Liver (tissue), 3 donors: ENCODE data around the gene CBR3.

Experiments
- ATF3 ChIP-seq: IDR thresholded peaks from 2 replicates; pipeline ENCODE4 v1.6.1; 2016; ENCODE audit warnings: antibody characterized with exemption
- CTCF ChIP-seq: fragments of 150-350 bp; IDR thresholded peaks from 2 replicates; pipeline ENCODE4 v1.5.1; 2017; ENCODE audit warnings: improper control_type of control experiment, low read depth, low read length; ENCODE audit not compliant: missing input control
- FOXA1 ChIP-seq: IDR thresholded peaks from 2 replicates; pipeline ENCODE4 v1.6.1; 2016; ENCODE audit warnings: antibody characterized with exemption
- FOXA2 ChIP-seq: IDR thresholded peaks from 2 replicates; pipeline ENCODE4 v1.6.1; 2016; ENCODE audit warnings: antibody characterized with exemption
- HNF4A ChIP-seq, 2 donors: conservative IDR thresholded peaks; 2 replicates each; pipeline ENCODE4 v1.6.1; 2016; ENCODE audit warnings: antibody characterized with exemption in 2 of 2, mild to moderate bottlenecking in 2 of 2
- HNF4G ChIP-seq: IDR thresholded peaks from 2 replicates; pipeline ENCODE4 v1.6.1; 2016; ENCODE audit warnings: antibody characterized with exemption
- JUND ChIP-seq, 2 donors: IDR thresholded peaks; 2 replicates each; pipeline ENCODE4 v1.6.1; 2016; ENCODE audit warnings: antibody characterized with exemption in 2 of 2
- MAX ChIP-seq: IDR thresholded peaks from 2 replicates; pipeline ENCODE4 v1.6.1; 2016; ENCODE audit warnings: antibody characterized with exemption
- RAD21 ChIP-seq, 2 donors: IDR thresholded peaks; 2 replicates each; pipeline ENCODE4 v1.6.1; 2016; ENCODE audit warnings: antibody characterized with exemption in 2 of 2, mild to moderate bottlenecking in 2 of 2
- REST ChIP-seq: IDR thresholded peaks from 2 replicates; pipeline ENCODE4 v1.6.1; 2016; ENCODE audit warnings: antibody characterized with exemption, mild to moderate bottlenecking
- SP1 ChIP-seq: IDR thresholded peaks from 2 replicates; pipeline ENCODE4 v1.6.1; 2018; ENCODE audit warnings: antibody characterized with exemption, mild to moderate bottlenecking
- TAF1 ChIP-seq: conservative IDR thresholded peaks from 2 replicates; pipeline ENCODE4 v1.6.1; 2016; ENCODE audit warnings: antibody characterized with exemption, mild to moderate bottlenecking
- YY1 ChIP-seq: IDR thresholded peaks from 2 replicates; pipeline ENCODE4 v1.6.1; 2016; ENCODE audit warnings: antibody characterized with exemption, mild to moderate bottlenecking
- ZBTB33 ChIP-seq: IDR thresholded peaks from 2 replicates; pipeline ENCODE4 v1.6.1; 2016; ENCODE audit warnings: antibody characterized with exemption
- donor health status: healthy.
- donor health status: healthy.

- TF ChIP-seq CTCF (no peak), FOXA1 (no peak), MAX (no peak), YY1 (no peak), ZBTB33 (no peak), HNF4G (no peak), REST (no peak), TAF1 (no peak), ATF3 (no peak), JUND (IDR thresholded peaks at IDR 0.05) (no peak), RAD21 (IDR thresholded peaks at IDR 0.05) (no peak), FOXA2 (no peak), SP1 (no peak), HNF4A (conservative IDR thresholded peaks at IDR 0.05) (peak; percentile 29 to 37)
These were observed 32.7 kb downstream of the CBR3 start for GRCh38 chr21:36167541-36167940.
